CD4-positive, alpha-beta T cell (primary cell): Measurements from ENCODE around the gene ZNF81. TPM values are rescaled to one million over a fixed set of nuclear protein-coding genes. Genes with fewer than 3 reads are reported as not detected.

Experiments
- ATAC-seq: fragments of 200-7000 bp; cut with Tn5 transposase; one replicate; pipeline ENCODE4 v1.10.0; 2022; ENCODE audit warnings: mild to moderate bottlenecking; ENCODE audit not compliant: poor library complexity
- CTCF ChIA-PET: fragments of 350-600 bp; sonication (Branson Sonifier 250); formaldehyde crosslinking; loops from one replicate; lab custom pipeline; 2021; ENCODE audit warnings: antibody characterized with exemption, inconsistent platforms; lab: Charles Lee
- POLR2A ChIA-PET: fragments of 350-600 bp; sonication (Branson Sonifier 250); formaldehyde crosslinking; loops from one replicate; lab custom pipeline; 2021; ENCODE audit warnings: antibody characterized with exemption, inconsistent platforms; lab: Charles Lee
- DNase-seq, 14 experiments: peaks; one replicate each; pipeline ENCODE4 v3.0.0-alpha.2; 2013 to 2020; ENCODE audit warnings: mixed read lengths in 2 of 14
- H3K27ac ChIP-seq, 2 donors: one replicate each; pipeline versions ENCODE4 v1.5.1 to v1.7.0; 2013; ENCODE audit warnings: low read length in 2 of 2, low read depth in 1 of 2, mild to moderate bottlenecking in 1 of 2
- H3K27me3 ChIP-seq, 2 experiments: 1 replicate in 1 of 2; 2 replicates in 1 of 2; pipeline versions ENCODE4 v1.6.1 to v1.7.0; 2013; ENCODE audit warnings: low read length in 2 of 2, control low read depth in 1 of 2, mild to moderate bottlenecking in 1 of 2, moderate library complexity in 1 of 2; ENCODE audit not compliant: insufficient read depth in 2 of 2, control insufficient read depth in 1 of 2
- H3K36me3 ChIP-seq: one replicate; pipeline ENCODE4 v1.6.1; 2013; ENCODE audit warnings: low read length, control low read depth; ENCODE audit not compliant: insufficient read depth
- H3K4me1 ChIP-seq: one replicate; pipeline ENCODE4 v1.6.1; 2013; ENCODE audit warnings: low read length, control low read depth; ENCODE audit not compliant: insufficient read depth
- H3K4me3 ChIP-seq: one replicate; pipeline ENCODE4 v1.5.1; 2013; ENCODE audit warnings: mild to moderate bottlenecking, low read length, moderate library complexity
- H3K9me3 ChIP-seq, 2 experiments: 1 replicate in 1 of 2; 2 replicates in 1 of 2; pipeline versions ENCODE4 v1.6.1 to v1.7.0; 2013; ENCODE audit warnings: low read length in 2 of 2, mild to moderate bottlenecking in 2 of 2, control low read depth in 1 of 2, moderate library complexity in 1 of 2; ENCODE audit not compliant: control insufficient read depth in 1 of 2, insufficient read depth in 1 of 2
- H3K27ac Mint-ChIP-seq: one replicate; pipeline ENCODE4 v1.8.0; 2020; ENCODE audit warnings: mixed read lengths
- H3K27me3 Mint-ChIP-seq: one replicate; pipeline ENCODE4 v1.8.0; 2021; ENCODE audit warnings: mixed read lengths
- H3K36me3 Mint-ChIP-seq: one replicate; pipeline ENCODE4 v1.8.0; 2021; ENCODE audit warnings: low read depth, mixed read lengths
- H3K4me1 Mint-ChIP-seq: one replicate; pipeline ENCODE4 v1.8.0; 2021; ENCODE audit warnings: low read depth, mixed read lengths
- H3K4me3 Mint-ChIP-seq: one replicate; pipeline ENCODE4 v1.8.0; 2020; ENCODE audit warnings: mild to moderate bottlenecking, mixed read lengths
- H3K9me3 Mint-ChIP-seq: one replicate; pipeline ENCODE4 v1.8.0; 2020; ENCODE audit warnings: mixed read lengths
- CTCF ChIP-seq: fragments of 200-600 bp; IDR thresholded peaks from one replicate; pipeline ENCODE4 v1.8.0; 2022; ENCODE audit warnings: antibody characterized with exemption, mild to moderate bottlenecking
- intact Hi-C, 2 experiments: fragments of 100-400 bp; cut with DNase I in 1 of 2; cut with micrococcal nuclease in 1 of 2; formaldehyde crosslinking; loops; one replicate each; pipeline versions ENCODE4 v1.15.1 to v1.9.0; 2023 to 2025; cut with DNase I, micrococcal nuclease
- total RNA-seq, 174 experiments: library from RNA in 2 of 174; stranded (reverse) in 2 of 174; gene quantifications; one replicate each; pipeline ENCODE4 v1.2.3 and lab custom pipeline; 2021 to 2026

Gene ZNF81
- total RNA-seq, 2 experiments from 2014 or later: 5.1 to 5.7 TPM

GRCh38 chrX:47878198-47878597 is 41.5 kb downstream of the ZNF81 start:
- Histone ChIP-seq H3K27me3 (no peaks in the 10 kb centered on the region), H3K27ac (no peak overlapping the region), H3K9me3 (peaks cover 0 to 7% of the 10 kb centered on the region in 2 experiments), H3K4me1 (no peaks in the 10 kb centered on the region), H3K4me3 (no peak overlapping the region), H3K36me3 (peaks cover 18% of the 10 kb centered on the region)
- Mint-ChIP-seq H3K4me1 (no peaks in the 10 kb centered on the region), H3K9me3 (no peaks in the 10 kb centered on the region), H3K4me3 (no peak overlapping the region), H3K27me3 (no peaks in the 10 kb centered on the region), H3K36me3 (peaks cover 65% of the 10 kb centered on the region), H3K27ac (no peak overlapping the region)
- no peak for TF ChIP-seq CTCF
- DNase-seq: no peak
- ChIA-PET CTCF (no interaction called here), POLR2A (no interaction called here)
- ATAC-seq: no peak
- intact Hi-C loops: no loop called here

- DNase-seq (no peak), ATAC-seq (no peak)
- peaks cover 13% of the 10 kb centered on the region for H3K36me3 ChIP-seq
- no peaks in the 10 kb centered on the region for H3K4me1 Mint-ChIP-seq
- no peaks in the 10 kb centered on the region for H3K9me3 Mint-ChIP-seq
- ChIA-PET CTCF (no interaction called here), POLR2A (no interaction called here)
- no peak overlapping the region for H3K4me3 Mint-ChIP-seq
- no peaks in the 10 kb centered on the region for H3K27me3 Mint-ChIP-seq
- TF ChIP-seq CTCF: no peak
- H3K36me3 Mint-ChIP-seq: peaks cover 59% of the 10 kb centered on the region
- intact Hi-C loops: no loop called here
- no peak overlapping the region for H3K4me3 ChIP-seq
- no peak overlapping the region for H3K27ac ChIP-seq
- no peaks in the 10 kb centered on the region for H3K4me1 ChIP-seq
- H3K27me3 ChIP-seq: no peaks in the 10 kb centered on the region
- H3K9me3 ChIP-seq: no peaks in the 10 kb centered on the region
- H3K27ac Mint-ChIP-seq: no peak overlapping the region
Measured at GRCh38 chrX:47879463-47879862, 42.8 kb downstream of the ZNF81 start.

- Histone ChIP-seq H3K36me3 (peaks cover 5% of the 10 kb centered on the region), H3K4me1 (no peaks in the 10 kb centered on the region), H3K4me3 (no peak overlapping the region), H3K27ac (no peak overlapping the region), H3K9me3 (no peaks in the 10 kb centered on the region), H3K27me3 (no peaks in the 10 kb centered on the region)
- H3K4me1 Mint-ChIP-seq: no peaks in the 10 kb centered on the region
- no peak overlapping the region for H3K27ac Mint-ChIP-seq
- no peak for ATAC-seq
- peaks cover 63% of the 10 kb centered on the region for H3K36me3 Mint-ChIP-seq
- H3K27me3 Mint-ChIP-seq: no peaks in the 10 kb centered on the region
- POLR2A ChIA-PET: no interaction called here
- intact Hi-C loops: no loop called here
- H3K9me3 Mint-ChIP-seq: no peaks in the 10 kb centered on the region
- DNase-seq: no peak
- CTCF ChIA-PET: no interaction called here
- H3K4me3 Mint-ChIP-seq: no peak overlapping the region
- no peak for TF ChIP-seq CTCF
Measured at GRCh38 chrX:47880927-47881326, 44.2 kb downstream of the ZNF81 start.
